ENCODE results near the gene RGS12.

Gene RGS12

DNA sequence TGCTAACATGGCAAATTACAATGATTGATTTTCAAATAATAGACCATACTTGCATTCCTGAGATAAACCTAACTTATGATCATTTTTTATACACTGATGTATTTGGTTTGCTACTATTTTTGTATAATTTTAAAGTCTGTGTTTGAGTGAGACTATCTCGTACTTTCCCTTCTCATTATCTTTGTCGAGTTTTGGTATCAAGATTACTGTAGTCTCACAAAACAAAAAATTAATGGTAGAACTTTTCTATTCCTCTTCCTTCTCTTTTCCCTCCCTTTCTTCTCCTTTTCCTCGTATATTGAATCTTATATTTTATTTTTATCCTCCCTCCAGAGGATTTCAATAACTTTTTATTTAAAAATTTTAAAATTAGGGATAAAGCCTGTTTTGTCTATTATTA is 41.5 kb downstream of the RGS12 start:
- H3K27ac Mint-ChIP-seq, result no peak overlapping the region
- H3K4me1 Mint-ChIP-seq (ENCODE audit: low read depth), result peaks cover 2% of the 10 kb centered on the region
- no peak overlapping the region for H3K4me3 Mint-ChIP-seq
- no peaks in the 10 kb centered on the region for H3K9me3 Mint-ChIP-seq (ENCODE audit: low read depth)
- no peaks in the 10 kb centered on the region for H3K36me3 Mint-ChIP-seq
- no peaks in the 10 kb centered on the region for H3K27me3 Mint-ChIP-seq

DNA sequence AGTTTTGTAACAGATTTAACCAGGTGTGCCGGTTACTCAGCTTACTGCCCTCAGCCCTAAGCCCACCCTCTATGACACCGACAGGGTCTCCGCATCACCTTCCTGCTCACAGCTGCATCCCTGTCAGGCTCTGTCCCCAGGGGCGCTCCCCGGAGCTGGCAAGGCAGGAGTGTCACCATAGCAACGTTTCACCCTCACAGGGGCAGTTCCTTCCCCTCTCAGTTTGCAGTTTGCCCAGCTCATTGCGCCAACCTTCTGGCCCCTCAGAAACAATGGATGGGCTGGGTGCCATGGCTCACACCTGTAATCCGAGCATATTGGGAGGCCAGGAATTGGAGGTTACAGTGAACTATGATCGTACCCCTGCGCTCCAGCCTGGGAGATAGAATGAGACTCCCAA is 42.6 kb downstream of the RGS12 start:
- Mint-ChIP-seq H3K27ac (no peak overlapping the region), H3K36me3 (no peaks in the 10 kb centered on the region), H3K27me3 (no peaks in the 10 kb centered on the region), H3K4me1 (ENCODE audit: low read depth) (peaks cover 2% of the 10 kb centered on the region), H3K9me3 (ENCODE audit: low read depth) (no peaks in the 10 kb centered on the region), H3K4me3 (no peak overlapping the region)

DNA sequence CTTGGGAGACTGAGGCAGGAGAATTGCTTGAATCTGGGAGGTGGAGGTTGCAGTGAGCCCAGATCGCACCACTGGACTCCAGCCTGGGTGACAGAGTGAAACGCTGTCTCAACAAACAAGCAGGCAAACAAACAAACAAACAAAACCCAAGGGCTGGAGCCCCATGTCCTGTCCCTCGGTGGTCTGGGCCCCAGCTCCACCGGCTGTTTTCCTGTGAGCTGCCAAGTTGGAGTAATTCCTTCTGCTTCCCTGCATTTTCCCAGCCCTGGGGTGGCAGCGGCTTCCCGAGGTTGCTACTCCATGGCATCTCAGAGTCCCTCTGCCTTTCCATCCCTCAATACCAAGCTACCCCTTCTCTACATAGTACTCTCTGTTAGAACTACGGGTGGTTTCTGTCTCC is 43.2 kb downstream of the RGS12 start:
- H3K9me3 Mint-ChIP-seq (ENCODE audit: low read depth), result no peaks in the 10 kb centered on the region
- H3K27me3 Mint-ChIP-seq, result no peaks in the 10 kb centered on the region
- H3K27ac Mint-ChIP-seq, result no peak overlapping the region
- H3K4me3 Mint-ChIP-seq, result no peak overlapping the region
- H3K4me1 Mint-ChIP-seq (ENCODE audit: low read depth), result no peaks in the 10 kb centered on the region
- no peaks in the 10 kb centered on the region for H3K36me3 Mint-ChIP-seq

DNA sequence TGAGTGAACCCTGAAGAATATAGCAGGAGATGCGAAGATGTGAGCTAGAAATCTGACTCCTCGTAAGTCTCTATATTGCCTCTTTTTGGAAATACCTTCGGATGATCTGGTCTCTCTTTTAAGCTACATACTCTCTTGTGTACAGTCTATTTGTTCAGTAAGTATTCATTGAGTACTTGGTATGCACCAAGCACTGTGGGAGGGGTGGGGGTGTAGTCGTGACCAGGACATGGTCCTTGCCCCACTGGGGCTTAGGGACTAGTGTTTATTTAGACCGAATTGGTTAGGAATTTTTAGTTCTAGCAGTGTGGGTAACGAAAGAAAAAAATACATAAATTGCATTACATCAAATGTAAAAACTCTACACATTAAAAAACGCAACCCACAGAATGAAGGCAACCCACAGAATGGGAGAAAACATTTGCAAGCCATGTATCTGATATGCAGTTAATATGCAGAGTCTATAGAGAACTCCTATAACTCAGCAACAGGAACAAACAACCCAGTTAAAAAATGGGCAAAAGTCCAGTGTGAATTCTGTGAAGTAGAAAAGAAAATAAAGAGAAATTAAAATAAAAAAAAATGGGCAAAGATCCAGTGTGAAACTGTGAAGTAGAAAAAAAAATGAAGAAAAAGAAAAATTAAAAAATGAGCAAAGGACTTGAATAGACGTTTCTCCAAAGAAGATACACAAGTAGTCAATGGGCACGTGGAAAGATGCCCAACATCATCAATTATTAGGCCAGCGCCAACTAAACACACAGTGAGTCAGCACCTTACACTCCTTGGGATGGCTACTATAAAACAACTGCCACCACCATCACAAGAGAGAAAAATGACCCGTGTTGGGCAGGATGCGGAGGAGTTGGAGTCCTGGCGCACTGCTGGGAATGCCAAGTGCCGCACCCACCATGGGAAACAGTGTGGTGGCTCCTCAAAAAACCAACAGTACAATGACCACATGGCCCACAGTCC is 43.8 kb downstream of the RGS12 start:
- Mint-ChIP-seq H3K27ac (no peak overlapping the region), H3K36me3 (no peaks in the 10 kb centered on the region), H3K9me3 (ENCODE audit: low read depth) (no peaks in the 10 kb centered on the region), H3K27me3 (no peaks in the 10 kb centered on the region), H3K4me3 (no peak overlapping the region), H3K4me1 (ENCODE audit: low read depth) (no peaks in the 10 kb centered on the region)

DNA sequence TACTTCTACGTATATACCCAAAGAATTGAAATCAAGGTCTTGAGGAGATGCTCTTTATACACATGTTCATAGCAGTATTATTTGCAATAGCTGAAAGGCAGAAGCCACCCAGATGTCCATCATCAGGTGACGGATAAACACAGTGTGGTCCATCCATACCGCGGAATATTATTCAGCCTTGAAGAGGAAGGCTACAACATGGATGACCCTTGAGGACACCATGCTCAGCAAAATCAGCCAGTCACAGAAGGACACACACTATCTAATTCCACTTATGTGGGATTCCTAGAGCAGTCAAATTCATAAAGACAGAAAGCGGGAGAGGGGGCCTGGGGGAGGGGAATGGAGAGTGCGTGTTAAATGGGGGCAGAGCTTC is 44.5 kb downstream of the RGS12 start:
- H3K27ac Mint-ChIP-seq, result no peak overlapping the region
- no peak overlapping the region for H3K4me3 Mint-ChIP-seq
- no peaks in the 10 kb centered on the region for H3K27me3 Mint-ChIP-seq
- H3K36me3 Mint-ChIP-seq, result no peaks in the 10 kb centered on the region
- peaks cover 7% of the 10 kb centered on the region for H3K4me1 Mint-ChIP-seq (ENCODE audit: low read depth)
- no peaks in the 10 kb centered on the region for H3K9me3 Mint-ChIP-seq (ENCODE audit: low read depth)

- Mint-ChIP-seq H3K9me3 (ENCODE audit: low read depth) (no peaks in the 10 kb centered on the region), H3K27ac (no peak overlapping the region), H3K4me1 (ENCODE audit: low read depth) (peaks cover 11% of the 10 kb centered on the region), H3K4me3 (no peak overlapping the region), H3K36me3 (no peaks in the 10 kb centered on the region), H3K27me3 (no peaks in the 10 kb centered on the region)
Observed at GRCh38 chr4:3337811-3338210, 45.0 kb downstream of the RGS12 start.

GRCh38 chr4:3338321-3338838 is 45.6 kb downstream of the RGS12 start:
- H3K4me3 Mint-ChIP-seq, result no peak overlapping the region
- no peaks in the 10 kb centered on the region for H3K27me3 Mint-ChIP-seq
- H3K4me1 Mint-ChIP-seq (ENCODE audit: low read depth), result peaks cover 14% of the 10 kb centered on the region
- no peaks in the 10 kb centered on the region for H3K36me3 Mint-ChIP-seq
- H3K9me3 Mint-ChIP-seq (ENCODE audit: low read depth), result no peaks in the 10 kb centered on the region
- H3K27ac Mint-ChIP-seq, result no peak overlapping the region

GRCh38 chr4:3338976-3339531 is 46.2 kb downstream of the RGS12 start:
- no peaks in the 10 kb centered on the region for H3K9me3 Mint-ChIP-seq (ENCODE audit: low read depth)
- H3K4me1 Mint-ChIP-seq (ENCODE audit: low read depth), result peaks cover 14% of the 10 kb centered on the region
- no peaks in the 10 kb centered on the region for H3K27me3 Mint-ChIP-seq
- no peaks in the 10 kb centered on the region for H3K36me3 Mint-ChIP-seq
- no peak overlapping the region for H3K4me3 Mint-ChIP-seq
- no peak overlapping the region for H3K27ac Mint-ChIP-seq

DNA sequence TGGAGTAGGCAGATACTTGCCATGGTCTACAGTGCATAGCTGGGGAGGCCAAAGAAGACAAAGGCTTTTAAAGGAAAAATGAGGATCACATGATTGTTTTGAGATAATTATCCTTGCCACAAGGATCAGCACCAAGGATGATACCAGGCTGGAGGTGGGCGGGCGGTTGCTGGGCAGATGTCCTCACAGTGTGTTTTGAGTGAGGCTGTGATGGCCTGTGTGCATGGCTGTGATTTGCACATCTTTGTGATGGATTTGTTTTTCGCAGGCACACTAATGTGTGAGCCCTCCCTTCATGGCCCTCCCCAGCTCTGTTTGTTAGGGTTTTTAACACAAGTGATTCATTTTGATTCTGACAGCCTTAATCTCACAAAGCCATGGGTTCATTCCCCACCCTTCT is 46.8 kb downstream of the RGS12 start:
- peaks cover 14% of the 10 kb centered on the region for H3K4me1 Mint-ChIP-seq (ENCODE audit: low read depth)
- no peaks in the 10 kb centered on the region for H3K27me3 Mint-ChIP-seq
- H3K27ac Mint-ChIP-seq, result no peak overlapping the region
- H3K9me3 Mint-ChIP-seq (ENCODE audit: low read depth), result no peaks in the 10 kb centered on the region
- no peaks in the 10 kb centered on the region for H3K36me3 Mint-ChIP-seq
- H3K4me3 Mint-ChIP-seq, result no peak overlapping the region

DNA sequence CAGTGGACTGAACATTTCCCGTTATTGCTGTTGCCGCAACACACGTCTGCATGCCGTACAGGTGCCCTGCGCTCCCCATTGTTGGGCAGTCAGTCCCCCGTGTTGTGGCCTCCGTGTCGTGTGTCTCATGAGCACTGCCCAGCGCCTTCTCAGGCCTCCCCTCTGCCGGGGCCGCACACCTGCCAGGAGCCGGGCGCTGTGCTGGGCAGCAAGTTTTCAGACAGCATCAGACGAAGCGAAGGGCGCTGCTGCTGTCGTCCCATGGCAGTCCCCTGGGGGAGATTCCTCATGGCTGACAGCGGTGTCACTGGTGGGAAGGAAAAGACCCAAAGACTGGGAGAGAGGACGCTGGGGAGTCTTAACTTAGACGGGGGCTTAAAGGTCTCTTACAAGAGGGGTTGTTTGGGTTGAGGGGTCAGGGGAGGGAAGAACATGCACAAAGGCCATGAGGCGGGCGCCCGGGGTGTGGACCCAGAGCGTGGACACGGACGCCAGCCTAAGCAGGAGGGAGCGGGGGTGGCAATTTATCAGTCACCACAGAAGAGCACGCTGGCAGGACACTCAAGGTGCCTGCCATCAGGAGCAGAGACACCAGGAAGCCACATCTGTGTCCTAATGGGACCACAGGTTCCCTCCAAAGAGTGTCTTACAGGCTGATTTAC is 47.3 kb downstream of the RGS12 start:
- H3K27me3 Mint-ChIP-seq, result no peaks in the 10 kb centered on the region
- H3K9me3 Mint-ChIP-seq (ENCODE audit: low read depth), result no peaks in the 10 kb centered on the region
- H3K27ac Mint-ChIP-seq, result no peak overlapping the region
- peaks cover 14% of the 10 kb centered on the region for H3K4me1 Mint-ChIP-seq (ENCODE audit: low read depth)
- no peaks in the 10 kb centered on the region for H3K36me3 Mint-ChIP-seq
- no peak overlapping the region for H3K4me3 Mint-ChIP-seq

DNA sequence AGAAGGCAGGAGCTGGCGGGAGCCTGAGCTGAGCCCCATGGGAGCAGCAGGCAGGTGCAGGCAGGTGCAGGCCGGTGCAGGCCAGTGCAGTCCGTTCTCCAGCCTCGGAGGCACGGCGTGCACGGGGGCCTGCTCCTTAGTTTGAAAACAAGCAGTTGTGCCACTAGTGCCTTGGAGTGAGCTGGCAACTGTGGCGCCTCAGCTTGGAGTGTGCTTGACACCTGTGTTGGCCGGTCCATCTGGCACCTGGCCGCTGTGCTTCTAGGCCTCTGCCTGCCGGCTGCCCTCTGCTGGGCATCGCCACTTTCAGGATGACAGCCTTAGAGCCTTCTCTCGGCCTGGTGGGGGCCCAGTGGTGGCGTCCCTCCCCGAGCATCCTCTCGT is 47.9 kb downstream of the RGS12 start:
- Mint-ChIP-seq H3K27me3 (no peaks in the 10 kb centered on the region), H3K27ac (no peak overlapping the region), H3K9me3 (ENCODE audit: low read depth) (no peaks in the 10 kb centered on the region), H3K36me3 (no peaks in the 10 kb centered on the region), H3K4me1 (ENCODE audit: low read depth) (peaks cover 14% of the 10 kb centered on the region), H3K4me3 (no peak overlapping the region)

DNA sequence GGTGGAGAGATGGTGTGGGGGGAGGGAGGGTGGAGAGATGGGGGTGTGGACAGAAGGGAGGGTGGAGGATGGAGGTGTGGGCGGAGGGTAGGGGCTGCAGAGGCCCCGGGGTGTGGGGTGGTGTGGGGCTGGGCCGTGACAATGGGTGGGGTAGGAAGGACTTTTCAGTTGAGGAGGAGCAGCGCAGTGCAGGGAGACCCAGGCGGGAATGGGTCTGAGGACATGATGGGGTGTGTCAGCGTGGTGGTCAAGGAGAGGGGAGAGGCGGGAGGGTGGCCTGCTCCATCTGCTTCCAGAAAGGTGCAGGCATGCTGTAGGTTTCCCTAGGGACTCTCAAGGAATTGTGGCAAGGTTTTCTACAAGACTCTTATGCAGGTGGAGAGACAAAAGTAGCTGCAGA is 48.9 kb downstream of the RGS12 start:
- no peaks in the 10 kb centered on the region for H3K36me3 Mint-ChIP-seq
- no peak overlapping the region for H3K4me3 Mint-ChIP-seq
- H3K27ac Mint-ChIP-seq, result no peak overlapping the region
- H3K27me3 Mint-ChIP-seq, result peaks cover 6% of the 10 kb centered on the region
- peaks cover 22% of the 10 kb centered on the region for H3K4me1 Mint-ChIP-seq (ENCODE audit: low read depth)
- H3K9me3 Mint-ChIP-seq (ENCODE audit: low read depth), result no peaks in the 10 kb centered on the region

GRCh38 chr4:3342182-3342854 is 49.5 kb downstream of the RGS12 start:
- Mint-ChIP-seq H3K9me3 (ENCODE audit: low read depth) (no peaks in the 10 kb centered on the region), H3K36me3 (no peaks in the 10 kb centered on the region), H3K27ac (no peak overlapping the region), H3K4me3 (peak overlapping the region; percentile 45), H3K27me3 (peaks cover 6% of the 10 kb centered on the region), H3K4me1 (ENCODE audit: low read depth) (peaks cover 22% of the 10 kb centered on the region)

All from activated naive CD8-positive, alpha-beta T cell (primary cell).